ENCODE results near the gene TSPAN14. TPM values are rescaled to one million over a fixed set of nuclear protein-coding genes. Genes with fewer than 3 reads are reported as not detected.

The TSPAN14 gene
- total RNA-seq, 2 donors from 2014 or later = 83.5 to 91.7 TPM

GRCh38 chr10:80537736-80538480 is 83.8 kb downstream of the TSPAN14 start, which contains the start of gene SH2D4B:
Gene SH2D4B, plus strand, starts transcription at chr10:80537902. Its CDS starts 430 bp downstream, at chr10:80538332.
- no peak for TF ChIP-seq CTCF (IDR thresholded peaks at IDR 0.05)
- intact Hi-C loops (cut with DNase I) = no loop called here
- H3K4me1 ChIP-seq = no peaks in the 10 kb centered on the region
- peak; percentile 11 for DNase-seq
- H3K36me3 ChIP-seq = no peaks in the 10 kb centered on the region
- H3K9ac ChIP-seq (ENCODE audit: low read depth in 2 of 2, low read length in 2 of 2) = no peak within 1 kb of the TSS
- no peak within 1 kb of the TSS for H3K27ac ChIP-seq
- no peaks in the 10 kb centered on the region for H3K27me3 ChIP-seq
- H3K4me3 ChIP-seq = no peak within 1 kb of the TSS
- no peaks in the 10 kb centered on the region for H3K9me3 ChIP-seq

DNA sequence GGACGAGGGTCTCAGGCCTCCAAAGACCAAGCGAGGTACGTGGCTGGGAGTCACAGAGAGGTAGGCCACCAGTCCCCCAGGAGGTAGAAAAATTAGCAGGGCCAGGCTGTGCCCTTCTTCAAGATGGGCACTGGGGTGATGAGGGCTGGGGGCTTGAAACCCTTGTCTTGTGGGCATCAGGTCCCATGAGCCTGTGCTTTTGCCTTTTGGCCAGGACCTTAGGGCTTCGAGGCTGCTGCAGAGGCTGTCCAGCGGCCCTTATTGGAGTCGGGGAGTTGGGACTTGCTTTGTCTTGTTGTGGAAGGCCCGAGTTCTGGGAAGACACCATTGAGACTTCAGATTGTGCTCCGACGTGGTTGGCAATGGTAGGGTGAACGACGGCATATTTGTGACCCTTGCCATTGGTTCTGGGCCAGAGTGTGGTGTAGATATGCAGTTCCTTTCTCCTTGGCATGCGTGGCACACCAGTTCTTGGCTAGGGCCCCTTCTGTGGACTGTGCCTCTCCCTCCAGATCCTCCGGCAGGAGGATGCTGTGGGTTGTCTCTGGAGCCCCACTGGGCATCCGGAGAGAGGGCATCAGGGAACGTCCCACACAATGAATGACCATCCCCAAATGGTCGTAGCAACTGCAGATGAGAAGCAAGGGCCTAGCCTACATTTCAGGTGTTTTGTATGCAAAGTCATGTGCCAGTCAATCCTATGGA is 84.5 kb downstream of the TSPAN14 start:
- intact Hi-C loops (cut with DNase I) = no loop called here
- H3K9ac ChIP-seq (ENCODE audit: low read depth in 2 of 2, low read length in 2 of 2) = no peak overlapping the region
- H3K36me3 ChIP-seq = no peaks in the 10 kb centered on the region
- no peaks in the 10 kb centered on the region for H3K27me3 ChIP-seq
- no peak overlapping the region for H3K4me3 ChIP-seq
- peak; percentile 12 for DNase-seq
- no peaks in the 10 kb centered on the region for H3K4me1 ChIP-seq
- no peaks in the 10 kb centered on the region for H3K9me3 ChIP-seq
- no peak overlapping the region for H3K27ac ChIP-seq
- no peak for TF ChIP-seq CTCF (IDR thresholded peaks at IDR 0.05)

DNA sequence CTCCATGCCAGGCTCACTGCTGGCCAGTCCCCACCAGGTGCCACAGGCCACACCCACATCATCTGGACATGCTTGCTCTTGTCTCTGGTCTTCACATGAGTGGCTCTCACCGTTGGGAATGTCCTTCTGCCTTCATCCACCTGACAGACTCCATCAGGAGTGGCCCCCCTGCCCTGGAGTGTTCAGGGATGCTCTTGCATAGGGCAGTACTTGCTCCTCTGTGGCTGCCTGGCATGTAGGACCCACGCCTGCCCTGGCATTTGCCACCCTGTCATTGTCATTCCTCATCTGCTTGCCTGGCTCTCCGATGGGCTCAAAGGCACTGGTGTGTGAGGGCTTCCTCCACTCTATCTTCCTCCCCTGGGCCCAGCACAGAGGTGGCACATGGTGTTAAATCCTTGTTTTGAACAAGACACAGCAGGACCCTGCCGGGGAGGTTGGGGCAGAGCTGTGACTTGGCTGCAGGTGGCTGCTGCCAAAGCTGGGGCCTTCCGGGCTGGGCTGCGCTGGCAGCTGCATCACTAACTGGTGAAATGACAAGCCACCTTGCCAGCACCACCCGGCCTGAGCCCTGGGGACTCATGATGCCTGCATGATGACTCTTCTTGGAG is 85.4 kb downstream of the TSPAN14 start:
- H3K36me3 ChIP-seq = no peaks in the 10 kb centered on the region
- no peak overlapping the region for H3K4me3 ChIP-seq
- TF ChIP-seq CTCF (IDR thresholded peaks at IDR 0.05) = no peak
- no peaks in the 10 kb centered on the region for H3K4me1 ChIP-seq
- intact Hi-C loops (cut with DNase I) = no loop called here
- no peak overlapping the region for H3K27ac ChIP-seq
- DNase-seq = peak; percentile 17
- H3K9me3 ChIP-seq = no peaks in the 10 kb centered on the region
- no peaks in the 10 kb centered on the region for H3K27me3 ChIP-seq
- no peak overlapping the region for H3K9ac ChIP-seq (ENCODE audit: low read depth in 2 of 2, low read length in 2 of 2)

DNA sequence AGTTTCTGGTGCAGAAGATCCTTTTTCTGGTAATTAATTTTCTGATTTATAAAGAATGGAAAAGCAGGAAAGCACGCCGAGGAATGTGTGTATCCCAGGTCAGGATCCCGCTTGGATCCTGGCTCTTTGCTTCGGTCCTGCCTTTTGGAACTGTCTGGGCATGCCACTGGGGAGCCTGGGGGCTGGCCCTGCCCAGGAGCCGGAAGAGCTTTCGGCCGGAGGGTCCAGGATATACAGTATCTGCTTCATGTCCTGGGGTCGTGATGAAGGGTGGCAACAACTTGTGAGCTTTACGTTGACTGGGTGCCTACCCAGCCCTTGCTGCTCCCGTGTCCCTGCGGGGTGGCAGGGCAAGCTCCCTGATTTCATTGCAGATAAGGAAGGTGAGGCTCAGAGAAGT is 86.0 kb downstream of the TSPAN14 start:
- no peak for DNase-seq
- intact Hi-C loops (cut with DNase I) = no loop called here

More for the DNA sequence above, 86.0 kb downstream of the TSPAN14 start:
- Histone ChIP-seq H3K27ac (no peak overlapping the region), H3K4me3 (no peak overlapping the region), H3K27me3 (no peaks in the 10 kb centered on the region), H3K4me1 (no peaks in the 10 kb centered on the region), H3K9me3 (no peaks in the 10 kb centered on the region), H3K9ac (ENCODE audit: low read depth in 2 of 2, low read length in 2 of 2) (no peak overlapping the region), H3K36me3 (no peaks in the 10 kb centered on the region)
- TF ChIP-seq CTCF (IDR thresholded peaks at IDR 0.05) = no peak

Data from colonic mucosa (tissue), 4 donors.